HCT116 (cell line): ENCODE results near the gene ATAD5. TPM values are rescaled to one million over a fixed set of nuclear protein-coding genes. Genes with fewer than 3 reads are reported as not detected.

Experiments
- ATAC-seq: fragments of 200-7000 bp; cut with Tn5 transposase; 2 replicates; pipeline ENCODE4 v1.9.1; 2020; ENCODE audit warnings: mild to moderate bottlenecking, moderate library complexity
- BruUV-seq: library from RNA; stranded (reverse); fragments of 400-500 nt; replicated peaks from 2 replicates; lab custom pipeline; 2021; lab: Mats Ljungman, UMichigan
- CTCF ChIA-PET: fragments of 300-600 bp; sonication (Branson Sonifier 250); formaldehyde crosslinking; loops from one replicate; lab custom pipeline; 2021; ENCODE audit warnings: antibody characterized with exemption; lab: Charles Lee
- POLR2A ChIA-PET: fragments of 300-600, 350-600 bp; sonication (Branson Sonifier 250); formaldehyde crosslinking; loops from one replicate; lab custom pipeline; 2021; ENCODE audit warnings: antibody characterized with exemption; lab: Charles Lee
- RAD21 ChIA-PET, 2 experiments: fragments of 300-600 bp; sonication (Branson Sonifier 250); formaldehyde crosslinking; loops; one replicate each; lab custom pipeline; 2023; ENCODE audit warnings: low total read pairs in 2 of 2; ENCODE audit not compliant: uncharacterized antibody in 2 of 2, unreplicated experiment in 2 of 2, low non-redundant PET in 1 of 2; lab: Charles Lee
- DNase-seq: peaks from one replicate; pipeline ENCODE4 v3.0.0-alpha.2; 2010; ENCODE audit warnings: low read depth, low spot score
- H2AFZ ChIP-seq: fragments of 200-600 bp; shearing (Covaris generic), sonication (generic); 2 replicates; pipeline ENCODE4 v1.6.1; 2017; ENCODE audit warnings: low read depth, mixed run types, mixed read lengths, antibody characterized with exemption, low read length; ENCODE audit not compliant: poor library complexity, severe bottlenecking
- H3K27ac ChIP-seq: 2 replicates; pipeline ENCODE4 v1.5.1; 2012; ENCODE audit warnings: low read depth, low read length
- H3K27me3 ChIP-seq: fragments of 200-600 bp; sonication (generic); 2 replicates; pipeline ENCODE4 v1.6.1; 2016; ENCODE audit warnings: mixed run types, low read length, mixed read lengths; ENCODE audit not compliant: insufficient read depth
- H3K36me3 ChIP-seq, 2 experiments: fragments of 200-500 bp in 1 of 2; fragments of 200-600 bp in 1 of 2; sonication (Bioruptor generic) in 1 of 2; sonication (generic) in 1 of 2; 2 replicates each; pipeline versions ENCODE4 v1.5.1 to v1.6.1; 2014 to 2016; ENCODE audit warnings: low read length in 2 of 2, inconsistent platforms in 1 of 2, mixed read lengths in 1 of 2, mixed run types in 1 of 2; ENCODE audit not compliant: insufficient read depth in 2 of 2, control insufficient read depth in 1 of 2
- H3K4me1 ChIP-seq, 2 experiments: fragments of 200-600 bp in 1 of 2; sonication (generic) in 1 of 2; 2 replicates each; pipeline versions ENCODE4 v1.5.1 to v1.6.1; 2012 to 2017; ENCODE audit warnings: low read length in 2 of 2, inconsistent platforms in 1 of 2, mild to moderate bottlenecking in 1 of 2, mixed read lengths in 1 of 2, mixed run types in 1 of 2, moderate library complexity in 1 of 2; ENCODE audit not compliant: insufficient read depth in 2 of 2, control insufficient read depth in 1 of 2
- H3K4me2 ChIP-seq: fragments of 200-600 bp; sonication (generic); 2 replicates; pipeline ENCODE4 v1.6.1; 2017; ENCODE audit warnings: mixed run types, low read length, mixed read lengths
- H3K4me3 ChIP-seq, 2 experiments: fragments of 200-600 bp in 1 of 2; sonication (generic) in 1 of 2; replicated peaks in 1 of 2; 2 replicates each; pipeline ENCODE4 v1.5.1; 2011 to 2016; ENCODE audit warnings: low read length in 2 of 2, control low read depth in 1 of 2, low read depth in 1 of 2, mild to moderate bottlenecking in 1 of 2, mixed read lengths in 1 of 2, mixed run types in 1 of 2
- H3K79me2 ChIP-seq: fragments of 200-600 bp; sonication (generic); 2 replicates; pipeline ENCODE4 v1.6.1; 2017; ENCODE audit warnings: mild to moderate bottlenecking, mixed run types, low read length, moderate library complexity, mixed read lengths; ENCODE audit not compliant: insufficient read depth
- H3K9ac ChIP-seq: fragments of 200-600 bp; sonication (generic); 2 replicates; pipeline ENCODE4 v1.6.1; 2016; ENCODE audit warnings: low read length, mixed read lengths
- H3K9me2 ChIP-seq: fragments of 200-600 bp; sonication (generic), shearing (Covaris generic); 2 replicates; pipeline ENCODE4 v1.6.1; 2017; ENCODE audit warnings: mixed run types, mild to moderate bottlenecking, moderate library complexity; ENCODE audit not compliant: insufficient read depth
- H3K9me3 ChIP-seq, 2 experiments: fragments of 200-500 bp in 1 of 2; fragments of 200-600 bp in 1 of 2; sonication (Bioruptor generic) in 1 of 2; sonication (generic) in 1 of 2; 2 replicates each; pipeline ENCODE4 v1.6.1; 2014 to 2017; ENCODE audit warnings: low read length in 2 of 2, mixed read lengths in 2 of 2, inconsistent platforms in 1 of 2, low read depth in 1 of 2, mild to moderate bottlenecking in 1 of 2, mixed run types in 1 of 2, moderate library complexity in 1 of 2; ENCODE audit not compliant: control insufficient read depth in 1 of 2, insufficient read depth in 1 of 2
- H4K20me1 ChIP-seq: fragments of 200-600 bp; sonication (generic), shearing (Covaris generic); 2 replicates; pipeline ENCODE4 v1.6.1; 2017; ENCODE audit warnings: mixed run types, mild to moderate bottlenecking, moderate library complexity; ENCODE audit not compliant: insufficient read depth
- CEBPB ChIP-seq: IDR thresholded peaks from 2 replicates; pipeline ENCODE4 v1.6.1; 2012; ENCODE audit warnings: low read depth
- CTCF ChIP-seq, 3 experiments: fragments of 200-600 bp in 1 of 3; sonication (generic) in 1 of 3; IDR thresholded peaks in 2 of 3; conservative IDR thresholded peaks in 1 of 3; 2 replicates each; pipeline ENCODE4 v1.5.1; 2012 to 2017; ENCODE audit warnings: low read depth in 2 of 3, low read length in 2 of 3, antibody characterized with exemption in 1 of 3, borderline replicate concordance in 1 of 3, control low read depth in 1 of 3, mild to moderate bottlenecking in 1 of 3, mixed read lengths in 1 of 3, mixed run types in 1 of 3, moderate library complexity in 1 of 3; ENCODE audit not compliant: insufficient read depth in 1 of 3
- EGR1 ChIP-seq: IDR thresholded peaks from 2 replicates; pipeline ENCODE4 v1.6.1; 2012; ENCODE audit warnings: low read depth
- ELF1 ChIP-seq: IDR thresholded peaks from 2 replicates; pipeline ENCODE4 v1.6.1; 2012; ENCODE audit warnings: low read depth, borderline replicate concordance
- EZH2 ChIP-seq: fragments of 200-600 bp; sonication (generic); IDR thresholded peaks from 2 replicates; pipeline ENCODE4 v1.6.1; 2017; ENCODE audit warnings: antibody characterized with exemption, mixed run types
- EZH2phosphoT487 ChIP-seq: fragments of 200-600 bp; IDR thresholded peaks from 2 replicates; pipeline ENCODE4 v1.6.1; 2018; ENCODE audit warnings: antibody characterized with exemption, borderline replicate concordance
- POLR2A ChIP-seq: IDR thresholded peaks from 2 replicates; pipeline ENCODE4 v1.7.0; 2011; ENCODE audit warnings: borderline replicate concordance; ENCODE audit not compliant: insufficient read depth, insufficient read length; ENCODE audit errors: extremely low read depth
- SRF ChIP-seq: IDR thresholded peaks from 2 replicates; pipeline ENCODE4 v1.6.1; 2012; ENCODE audit warnings: low read depth
- ZFX ChIP-seq: fragments of 450-650 bp; IDR thresholded peaks from 2 replicates; pipeline ENCODE4 v1.6.1; 2017
- intact Hi-C: fragments of 100-400 bp; cut with micrococcal nuclease; formaldehyde crosslinking; loops from 2 replicates; pipeline ENCODE4 v1.10.0; 2022
- total RNA-seq: library from RNA; stranded (reverse); gene quantifications from one replicate; pipeline ENCODE4 v1.2.1, GENCODE V29; 2021; ENCODE audit not compliant: unreplicated experiment
- TF ChIP-seq, protein P1 (sequence below): IDR thresholded peaks from 2 replicates; pipeline ENCODE4 v1.6.1; 2012; ENCODE audit warnings: low read depth
- TF ChIP-seq, protein P2 (sequence below): IDR thresholded peaks from 2 replicates; pipeline ENCODE4 v1.6.1; 2012
- TF ChIP-seq, protein P3 (sequence below): IDR thresholded peaks from 2 replicates; pipeline ENCODE4 v1.6.1; 2012

ATAD5 gene
- total RNA-seq, 1 experiment from 2014 or later, result 9.5 TPM

DNA sequence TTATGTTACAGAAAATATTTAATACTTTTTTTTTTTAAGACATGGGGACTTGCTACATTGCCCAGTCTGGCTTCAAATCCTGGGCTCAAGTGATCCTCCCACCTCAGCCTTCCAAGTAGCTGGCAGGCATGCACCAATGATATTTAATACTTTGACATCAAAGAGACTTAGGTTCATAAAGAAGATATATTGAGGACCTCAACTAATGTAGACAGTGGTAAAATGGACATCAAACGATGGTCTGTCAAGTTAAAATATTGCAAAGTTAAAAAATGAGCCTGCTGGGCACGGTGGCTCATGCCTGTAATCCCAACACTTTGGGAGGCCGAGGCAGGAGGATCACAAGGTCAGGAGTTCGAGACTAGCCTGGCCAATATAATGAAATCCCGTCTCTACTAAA, 65.5 kb downstream of the ATAD5 start:
- Histone ChIP-seq H3K4me3 (no peak overlapping the region), H4K20me1 (no peaks in the 10 kb centered on the region; the same call in 1 of the 2 replicates), H3K9me2 (no peaks in the 10 kb centered on the region), H2AFZ (no peak overlapping the region), H3K27ac (no peak overlapping the region), H3K79me2 (peaks cover 17% of the 10 kb centered on the region), H3K9me3 (no peaks in the 10 kb centered on the region), H3K4me1 (no peaks in the 10 kb centered on the region), H3K36me3 (peaks cover 27 to 32% of the 10 kb centered on the region in 2 experiments), H3K9ac (no peak overlapping the region), H3K27me3 (no peaks in the 10 kb centered on the region), H3K4me2 (no peak overlapping the region)
- no TSS peak for BruUV-seq
- intact Hi-C loops, result no loop called here
- RAD21 ChIA-PET, result no interaction called here
- CTCF ChIA-PET, result no interaction called here
- TF ChIP-seq EZH2phosphoT487, result no peak
- TF ChIP-seq CTCF (IDR thresholded peaks at IDR 0.05 in 2 of 3, conservative IDR thresholded peaks at IDR 0.05 in 1 of 3; ENCODE audit: borderline replicate concordance in 1 of 3, insufficient read depth in 1 of 3, low read depth in 2 of 3, low read length in 2 of 3), result no peak
- ATAC-seq, result no peak
- POLR2A ChIA-PET, result no interaction called here
- no peak for DNase-seq

DNA sequence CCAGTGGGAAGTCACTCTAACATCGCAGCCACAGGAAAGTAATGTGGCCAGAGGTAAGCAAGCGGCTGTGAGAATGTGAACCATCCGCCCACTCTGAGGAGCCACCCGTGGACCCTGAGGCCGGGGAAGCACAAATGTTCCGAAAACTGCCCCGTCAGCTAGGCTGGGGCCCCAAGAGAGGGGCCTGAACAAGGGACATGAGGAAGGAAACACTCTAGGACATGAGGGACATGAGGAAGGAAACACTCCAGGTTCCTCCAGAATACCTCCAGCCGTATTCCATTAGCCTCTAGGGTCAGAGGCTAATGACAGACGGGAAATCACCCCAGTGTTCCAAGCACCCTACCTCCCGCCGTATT, 74.0 kb downstream of the ATAD5 start:
- Histone ChIP-seq H3K27me3 (no peaks in the 10 kb centered on the region), H3K9me3 (no peaks in the 10 kb centered on the region), H3K27ac (peak overlapping the region; percentile 79), H3K79me2 (peaks cover 38% of the 10 kb centered on the region), H2AFZ (peak overlapping the region; percentile 60), H3K36me3 (peaks cover 4 to 6% of the 10 kb centered on the region in 2 experiments; a peak in 2 of 4 replicates), H3K4me3 (peak overlapping the region; percentile 77 to 86), H3K4me2 (peak overlapping the region; percentile 87), H3K9ac (peak overlapping the region; percentile 78), H3K4me1 (peaks cover 5 to 13% of the 10 kb centered on the region in 2 experiments), H4K20me1 (no peaks in the 10 kb centered on the region), H3K9me2 (no peaks in the 10 kb centered on the region)
- peak; percentile 36 for DNase-seq
- peak; percentile 50 for ATAC-seq
- CTCF ChIA-PET, result no interaction called here
- POLR2A ChIA-PET, result no interaction called here
- RAD21 ChIA-PET, result no interaction called here
- intact Hi-C loops, result no loop called here
- BruUV-seq, result TSS peak; percentile 81
- TF ChIP-seq CTCF (IDR thresholded peaks at IDR 0.05 in 2 of 3, conservative IDR thresholded peaks at IDR 0.05 in 1 of 3; ENCODE audit: borderline replicate concordance in 1 of 3, insufficient read depth in 1 of 3, low read depth in 2 of 3, low read length in 2 of 3) (no peak), EGR1 (no peak), ZFX (no peak), EZH2phosphoT487 (no peak), ELF1 (no peak), SRF (no peak), CEBPB (no peak), POLR2A (no peak), EZH2 (no peak)
- TF ChIP-seq, protein P1, sequence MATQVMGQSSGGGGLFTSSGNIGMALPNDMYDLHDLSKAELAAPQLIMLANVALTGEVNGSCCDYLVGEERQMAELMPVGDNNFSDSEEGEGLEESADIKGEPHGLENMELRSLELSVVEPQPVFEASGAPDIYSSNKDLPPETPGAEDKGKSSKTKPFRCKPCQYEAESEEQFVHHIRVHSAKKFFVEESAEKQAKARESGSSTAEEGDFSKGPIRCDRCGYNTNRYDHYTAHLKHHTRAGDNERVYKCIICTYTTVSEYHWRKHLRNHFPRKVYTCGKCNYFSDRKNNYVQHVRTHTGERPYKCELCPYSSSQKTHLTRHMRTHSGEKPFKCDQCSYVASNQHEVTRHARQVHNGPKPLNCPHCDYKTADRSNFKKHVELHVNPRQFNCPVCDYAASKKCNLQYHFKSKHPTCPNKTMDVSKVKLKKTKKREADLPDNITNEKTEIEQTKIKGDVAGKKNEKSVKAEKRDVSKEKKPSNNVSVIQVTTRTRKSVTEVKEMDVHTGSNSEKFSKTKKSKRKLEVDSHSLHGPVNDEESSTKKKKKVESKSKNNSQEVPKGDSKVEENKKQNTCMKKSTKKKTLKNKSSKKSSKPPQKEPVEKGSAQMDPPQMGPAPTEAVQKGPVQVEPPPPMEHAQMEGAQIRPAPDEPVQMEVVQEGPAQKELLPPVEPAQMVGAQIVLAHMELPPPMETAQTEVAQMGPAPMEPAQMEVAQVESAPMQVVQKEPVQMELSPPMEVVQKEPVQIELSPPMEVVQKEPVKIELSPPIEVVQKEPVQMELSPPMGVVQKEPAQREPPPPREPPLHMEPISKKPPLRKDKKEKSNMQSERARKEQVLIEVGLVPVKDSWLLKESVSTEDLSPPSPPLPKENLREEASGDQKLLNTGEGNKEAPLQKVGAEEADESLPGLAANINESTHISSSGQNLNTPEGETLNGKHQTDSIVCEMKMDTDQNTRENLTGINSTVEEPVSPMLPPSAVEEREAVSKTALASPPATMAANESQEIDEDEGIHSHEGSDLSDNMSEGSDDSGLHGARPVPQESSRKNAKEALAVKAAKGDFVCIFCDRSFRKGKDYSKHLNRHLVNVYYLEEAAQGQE, result no peak
- TF ChIP-seq, protein P2, sequence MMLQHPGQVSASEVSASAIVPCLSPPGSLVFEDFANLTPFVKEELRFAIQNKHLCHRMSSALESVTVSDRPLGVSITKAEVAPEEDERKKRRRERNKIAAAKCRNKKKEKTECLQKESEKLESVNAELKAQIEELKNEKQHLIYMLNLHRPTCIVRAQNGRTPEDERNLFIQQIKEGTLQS, result no peak
- TF ChIP-seq, protein P3, sequence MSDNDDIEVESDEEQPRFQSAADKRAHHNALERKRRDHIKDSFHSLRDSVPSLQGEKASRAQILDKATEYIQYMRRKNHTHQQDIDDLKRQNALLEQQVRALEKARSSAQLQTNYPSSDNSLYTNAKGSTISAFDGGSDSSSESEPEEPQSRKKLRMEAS, result no peak
